ENCODE measurements around the gene DLEC1. TPM values are rescaled to one million over a fixed set of nuclear protein-coding genes. Genes with fewer than 3 reads are reported as not detected.

DLEC1 gene
- polyA plus RNA-seq, 4 donors: 0.19 to 1.5 (median 0.85) TPM

- WGBS, 3 donors: 76 to 80% (median 80%) methylated on average over 3 of the region's 3 CpGs
- Histone ChIP-seq H3K27me3 (ENCODE audit: control insufficient read depth in 3 of 3, insufficient read depth in 3 of 3, low read length in 3 of 3) (peaks cover 0 to 4% (median 0%) of the 10 kb centered on the region in 3 donors), H3K4me3 (ENCODE audit: low read depth in 1 of 3, low read length in 3 of 3) (no peak overlapping the region), H3K4me1 (ENCODE audit: control insufficient read depth in 3 of 3, insufficient read depth in 2 of 3, low read depth in 1 of 3, low read length in 2 of 3) (no peaks in the 10 kb centered on the region), H3K9me3 (ENCODE audit: control insufficient read depth in 2 of 2, insufficient read depth in 1 of 2, low read depth in 1 of 2, low read length in 1 of 2) (peaks cover 0 to 2% of the 10 kb centered on the region in 2 donors), H3K27ac (ENCODE audit: low read depth in 1 of 3, low read length in 2 of 3) (peak overlapping the region in 2 of 3 donors; percentile 28 to 67), H3K36me3 (ENCODE audit: control insufficient read depth in 3 of 3, insufficient read depth in 2 of 3, low read depth in 1 of 3, low read length in 3 of 3) (no peaks in the 10 kb centered on the region)
- FAIRE-seq (no peak), DNase-seq (no peak)
Measured at GRCh38 chr3:38150780-38151528, 111.9 kb downstream of the DLEC1 start.

GRCh38 chr3:38151667-38152265 lies 112.8 kb downstream of the DLEC1 start:
- Histone ChIP-seq H3K36me3 (ENCODE audit: control insufficient read depth in 3 of 3, insufficient read depth in 2 of 3, low read depth in 1 of 3, low read length in 3 of 3) (no peaks in the 10 kb centered on the region), H3K27ac (ENCODE audit: low read depth in 1 of 3, low read length in 2 of 3) (peak overlapping the region in 2 of 3 donors; percentile 28 to 67), H3K27me3 (ENCODE audit: control insufficient read depth in 3 of 3, insufficient read depth in 3 of 3, low read length in 3 of 3) (no peaks in the 10 kb centered on the region), H3K4me3 (ENCODE audit: low read depth in 1 of 3, low read length in 3 of 3) (no peak overlapping the region), H3K4me1 (ENCODE audit: control insufficient read depth in 3 of 3, insufficient read depth in 2 of 3, low read depth in 1 of 3, low read length in 2 of 3) (no peaks in the 10 kb centered on the region), H3K9me3 (ENCODE audit: control insufficient read depth in 2 of 2, insufficient read depth in 1 of 2, low read depth in 1 of 2, low read length in 1 of 2) (no peaks in the 10 kb centered on the region)
- DNase-seq: peak in 1 of 2 donors; percentile 67
- WGBS, 3 donors: 64 to 83% (median 71%) methylated on average over 3 of the region's 3 CpGs
- no peak for FAIRE-seq

- 89 to 95% (median 93%) methylated on average over 2 of the region's 2 CpGs for WGBS, 3 donors
- Histone ChIP-seq H3K27me3 (ENCODE audit: control insufficient read depth in 3 of 3, insufficient read depth in 3 of 3, low read length in 3 of 3) (no peaks in the 10 kb centered on the region), H3K4me3 (ENCODE audit: low read depth in 1 of 3, low read length in 3 of 3) (no peak overlapping the region), H3K36me3 (ENCODE audit: control insufficient read depth in 3 of 3, insufficient read depth in 2 of 3, low read depth in 1 of 3, low read length in 3 of 3) (no peaks in the 10 kb centered on the region), H3K4me1 (ENCODE audit: control insufficient read depth in 3 of 3, insufficient read depth in 2 of 3, low read depth in 1 of 3, low read length in 2 of 3) (no peaks in the 10 kb centered on the region), H3K27ac (ENCODE audit: low read depth in 1 of 3, low read length in 2 of 3) (no peak overlapping the region), H3K9me3 (ENCODE audit: control insufficient read depth in 2 of 2, insufficient read depth in 1 of 2, low read depth in 1 of 2, low read length in 1 of 2) (no peaks in the 10 kb centered on the region)
- no peak for DNase-seq
- no peak for FAIRE-seq
Measured at GRCh38 chr3:38152609-38153008, 113.6 kb downstream of the DLEC1 start.

GRCh38 chr3:38153221-38153620 lies 114.2 kb downstream of the DLEC1 start:
- no peaks in the 10 kb centered on the region for H3K9me3 ChIP-seq (ENCODE audit: control insufficient read depth in 2 of 2, insufficient read depth in 1 of 2, low read depth in 1 of 2, low read length in 1 of 2)
- H3K4me3 ChIP-seq (ENCODE audit: low read depth in 1 of 3, low read length in 3 of 3): no peak overlapping the region
- no peaks in the 10 kb centered on the region for H3K4me1 ChIP-seq (ENCODE audit: control insufficient read depth in 3 of 3, insufficient read depth in 2 of 3, low read depth in 1 of 3, low read length in 2 of 3)
- no peak for FAIRE-seq
- H3K27me3 ChIP-seq (ENCODE audit: control insufficient read depth in 3 of 3, insufficient read depth in 3 of 3, low read length in 3 of 3): no peaks in the 10 kb centered on the region
- 92 to 100% (median 100%) methylated on average over 2 of the region's 2 CpGs for WGBS, 3 donors
- no peak for DNase-seq
- H3K36me3 ChIP-seq (ENCODE audit: control insufficient read depth in 3 of 3, insufficient read depth in 2 of 3, low read depth in 1 of 3, low read length in 3 of 3): no peaks in the 10 kb centered on the region
- H3K27ac ChIP-seq (ENCODE audit: low read depth in 1 of 3, low read length in 2 of 3): no peak overlapping the region

GRCh38 chr3:38154033-38154494 lies 115.1 kb downstream of the DLEC1 start:
- no peak overlapping the region for H3K27ac ChIP-seq (ENCODE audit: low read depth in 1 of 3, low read length in 2 of 3)
- DNase-seq (no peak), FAIRE-seq (no peak)
- no peak overlapping the region for H3K4me3 ChIP-seq (ENCODE audit: low read depth in 1 of 3, low read length in 3 of 3)
- H3K36me3 ChIP-seq (ENCODE audit: control insufficient read depth in 3 of 3, insufficient read depth in 2 of 3, low read depth in 1 of 3, low read length in 3 of 3): no peaks in the 10 kb centered on the region
- no peaks in the 10 kb centered on the region for H3K27me3 ChIP-seq (ENCODE audit: control insufficient read depth in 3 of 3, insufficient read depth in 3 of 3, low read length in 3 of 3)
- H3K9me3 ChIP-seq (ENCODE audit: control insufficient read depth in 2 of 2, insufficient read depth in 1 of 2, low read depth in 1 of 2, low read length in 1 of 2): no peaks in the 10 kb centered on the region
- WGBS, 3 donors: 84 to 89% (median 88%) methylated on average over 2 of the region's 2 CpGs
- H3K4me1 ChIP-seq (ENCODE audit: control insufficient read depth in 3 of 3, insufficient read depth in 2 of 3, low read depth in 1 of 3, low read length in 2 of 3): no peaks in the 10 kb centered on the region

- no peaks in the 10 kb centered on the region for H3K36me3 ChIP-seq (ENCODE audit: control insufficient read depth in 3 of 3, insufficient read depth in 2 of 3, low read depth in 1 of 3, low read length in 3 of 3)
- FAIRE-seq: no peak
- 41 to 54% (median 50%) methylated on average over 2 of the region's 2 CpGs for WGBS, 3 donors
Measured at GRCh38 chr3:38154625-38155255, 115.7 kb downstream of the DLEC1 start.

GRCh38 chr3:38155825-38156224 lies 116.8 kb downstream of the DLEC1 start:
- no peaks in the 10 kb centered on the region for H3K36me3 ChIP-seq (ENCODE audit: control insufficient read depth in 3 of 3, insufficient read depth in 2 of 3, low read depth in 1 of 3, low read length in 3 of 3)
- no peaks in the 10 kb centered on the region for H3K4me1 ChIP-seq (ENCODE audit: control insufficient read depth in 3 of 3, insufficient read depth in 2 of 3, low read depth in 1 of 3, low read length in 2 of 3)
- no peaks in the 10 kb centered on the region for H3K9me3 ChIP-seq (ENCODE audit: control insufficient read depth in 2 of 2, insufficient read depth in 1 of 2, low read depth in 1 of 2, low read length in 1 of 2)
- H3K4me3 ChIP-seq (ENCODE audit: low read depth in 1 of 3, low read length in 3 of 3): no peak overlapping the region
- no peaks in the 10 kb centered on the region for H3K27me3 ChIP-seq (ENCODE audit: control insufficient read depth in 3 of 3, insufficient read depth in 3 of 3, low read length in 3 of 3)
- no peak overlapping the region for H3K27ac ChIP-seq (ENCODE audit: low read depth in 1 of 3, low read length in 2 of 3)
- FAIRE-seq: no peak
- WGBS, 3 donors: 91 to 98% (median 91%) methylated on average over 2 of the region's 2 CpGs
- no peak for DNase-seq

More at GRCh38 chr3:38154625-38155255, 115.7 kb downstream of the DLEC1 start:
- Histone ChIP-seq H3K4me3 (ENCODE audit: low read depth in 1 of 3, low read length in 3 of 3) (no peak overlapping the region), H3K9me3 (ENCODE audit: control insufficient read depth in 2 of 2, insufficient read depth in 1 of 2, low read depth in 1 of 2, low read length in 1 of 2) (no peaks in the 10 kb centered on the region), H3K27me3 (ENCODE audit: control insufficient read depth in 3 of 3, insufficient read depth in 3 of 3, low read length in 3 of 3) (no peaks in the 10 kb centered on the region), H3K4me1 (ENCODE audit: control insufficient read depth in 3 of 3, insufficient read depth in 2 of 3, low read depth in 1 of 3, low read length in 2 of 3) (no peaks in the 10 kb centered on the region), H3K27ac (ENCODE audit: low read depth in 1 of 3, low read length in 2 of 3) (no peak overlapping the region)
- DNase-seq: peak in 1 of 2 donors; percentile 35

GRCh38 chr3:38157117-38157516 lies 118.1 kb downstream of the DLEC1 start:
- Histone ChIP-seq H3K36me3 (ENCODE audit: control insufficient read depth in 3 of 3, insufficient read depth in 2 of 3, low read depth in 1 of 3, low read length in 3 of 3) (no peaks in the 10 kb centered on the region), H3K4me3 (ENCODE audit: low read depth in 1 of 3, low read length in 3 of 3) (no peak overlapping the region), H3K9me3 (ENCODE audit: control insufficient read depth in 2 of 2, insufficient read depth in 1 of 2, low read depth in 1 of 2, low read length in 1 of 2) (no peaks in the 10 kb centered on the region), H3K27me3 (ENCODE audit: control insufficient read depth in 3 of 3, insufficient read depth in 3 of 3, low read length in 3 of 3) (no peaks in the 10 kb centered on the region), H3K27ac (ENCODE audit: low read depth in 1 of 3, low read length in 2 of 3) (no peak overlapping the region), H3K4me1 (ENCODE audit: control insufficient read depth in 3 of 3, insufficient read depth in 2 of 3, low read depth in 1 of 3, low read length in 2 of 3) (no peaks in the 10 kb centered on the region)
- DNase-seq: no peak
- 96 to 97% (median 96%) methylated on average over 2 of the region's 2 CpGs for WGBS, 3 donors
- FAIRE-seq: no peak
